ENCODE results near the gene USP32.
A peak's percentile ranks its signal among the peaks of the same experiment; 100 is the strongest.
"Not testable (repeated sequence)": the region's sequence is repeated elsewhere in the genome, so short reads cannot be mapped to it uniquely, and the experiment has no call there.

The USP32 gene

GRCh38 chr17:60371818-60372510 is 20.0 kb downstream of the USP32 start:
- no peak for DNase-seq (ENCODE audit: low read depth)

GRCh38 chr17:60371416-60371815 is 20.5 kb downstream of the USP32 start:
- no peak for DNase-seq (ENCODE audit: low read depth)

DNA sequence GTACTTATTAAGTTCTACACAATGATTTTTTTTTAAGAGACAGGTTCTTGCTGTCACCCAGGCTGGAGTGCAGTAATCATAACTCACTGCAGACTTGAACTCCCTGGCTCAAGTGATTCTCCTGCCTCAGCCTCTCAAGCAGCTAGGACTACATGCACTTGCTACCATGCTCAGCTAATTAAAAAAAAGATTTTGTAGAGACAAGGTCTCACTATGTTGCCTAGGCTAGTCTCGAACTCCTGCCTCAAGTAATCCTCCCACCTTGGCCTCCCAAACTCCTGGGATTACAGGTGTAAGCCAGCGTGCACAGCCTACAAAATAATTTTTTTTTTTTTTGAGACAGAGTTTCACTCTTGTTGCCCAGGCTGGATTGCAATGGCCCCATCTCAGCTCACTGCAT is 22.2 kb downstream of the USP32 start:
- no peak for DNase-seq (ENCODE audit: low read depth)

DNA sequence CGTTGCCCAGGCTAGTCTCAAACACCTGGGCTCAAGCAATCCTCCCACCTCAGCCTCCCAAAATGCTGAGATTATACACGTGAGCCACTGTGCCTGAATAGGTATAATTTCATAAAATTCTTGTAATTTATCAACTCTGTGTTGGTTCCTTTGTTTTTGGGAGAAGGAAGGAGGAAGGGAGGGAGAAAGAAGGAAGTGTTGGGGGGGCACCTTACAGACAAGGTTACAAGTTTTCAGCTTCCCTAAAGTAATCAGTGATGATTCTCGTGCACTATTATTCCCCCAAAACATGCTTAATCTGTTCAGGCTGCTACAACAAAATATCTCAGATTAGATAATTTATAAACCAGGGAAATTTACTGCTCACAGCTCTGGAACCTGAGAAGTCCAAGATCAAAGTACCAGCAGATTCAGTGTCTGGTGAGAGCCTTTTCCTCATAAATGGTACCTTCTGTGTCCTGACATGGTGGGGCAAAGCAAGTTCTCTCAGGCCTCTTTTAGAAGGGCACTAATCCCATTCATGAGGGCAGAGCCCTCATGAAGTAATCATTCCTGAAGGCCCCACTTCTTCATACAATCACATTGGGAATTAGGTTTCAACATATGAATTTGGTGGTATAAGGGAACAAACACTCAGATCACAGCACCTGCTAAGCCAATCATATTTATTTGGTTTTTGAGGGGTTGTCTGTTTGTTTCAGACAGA is 28.1 kb downstream of the USP32 start:
- no peak for DNase-seq (ENCODE audit: low read depth)

- DNase-seq (ENCODE audit: low read depth) = no peak
Measured at GRCh38 chr17:60362329-60362728, 29.6 kb downstream of the USP32 start.

- DNase-seq (ENCODE audit: low read depth) = no peak
Measured at GRCh38 chr17:60361889-60362288, 30.0 kb downstream of the USP32 start.

DNA sequence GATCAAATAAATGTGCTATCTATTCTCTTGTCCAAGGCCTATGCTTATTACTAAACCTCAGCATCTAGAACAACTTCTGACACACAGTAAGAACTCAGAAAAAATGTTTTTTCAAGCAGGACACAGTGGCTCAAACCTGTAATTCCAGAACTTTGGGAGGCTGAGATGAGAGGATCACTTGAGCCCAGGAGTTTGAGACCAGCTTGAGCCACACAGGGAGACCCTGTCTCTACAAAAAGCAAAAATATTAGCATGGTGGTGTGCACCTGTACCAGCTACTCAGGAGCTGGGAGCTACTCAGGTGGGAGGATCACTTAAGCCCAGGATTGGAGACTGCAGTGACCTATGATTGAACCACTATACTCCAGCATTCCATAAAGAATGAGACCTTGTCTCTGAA is 32.5 kb downstream of the USP32 start:
- DNase-seq (ENCODE audit: low read depth) = no peak

GRCh38 chr17:60358606-60359225 is 33.2 kb downstream of the USP32 start:
- DNase-seq (ENCODE audit: low read depth) = no peak

- DNase-seq (ENCODE audit: low read depth) = no peak
Measured at GRCh38 chr17:60356940-60357339, 35.0 kb downstream of the USP32 start.

GRCh38 chr17:60355663-60356594 is 36.0 kb downstream of the USP32 start:
- no peak for DNase-seq (ENCODE audit: low read depth)

DNA sequence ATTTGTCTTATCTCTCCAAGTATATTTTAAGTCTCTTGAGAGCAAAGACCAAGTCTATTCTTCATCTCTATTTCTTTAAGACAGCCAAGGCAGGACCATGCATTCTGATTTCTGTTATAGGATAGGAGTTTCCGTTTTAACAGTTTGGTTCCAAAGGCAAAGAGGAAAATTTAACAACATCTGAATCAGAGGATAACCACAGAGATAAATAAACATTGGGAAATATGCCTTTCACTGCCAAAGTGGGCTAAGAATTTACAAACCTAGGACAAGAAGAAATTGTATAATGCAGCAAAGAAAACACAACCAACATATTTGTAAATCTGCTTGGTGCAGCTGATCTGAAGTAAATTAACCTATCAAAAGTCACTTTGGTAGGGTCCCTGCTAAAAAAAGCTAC is 37.7 kb downstream of the USP32 start:
- DNase-seq (ENCODE audit: low read depth) = peak; percentile 55

DNA sequence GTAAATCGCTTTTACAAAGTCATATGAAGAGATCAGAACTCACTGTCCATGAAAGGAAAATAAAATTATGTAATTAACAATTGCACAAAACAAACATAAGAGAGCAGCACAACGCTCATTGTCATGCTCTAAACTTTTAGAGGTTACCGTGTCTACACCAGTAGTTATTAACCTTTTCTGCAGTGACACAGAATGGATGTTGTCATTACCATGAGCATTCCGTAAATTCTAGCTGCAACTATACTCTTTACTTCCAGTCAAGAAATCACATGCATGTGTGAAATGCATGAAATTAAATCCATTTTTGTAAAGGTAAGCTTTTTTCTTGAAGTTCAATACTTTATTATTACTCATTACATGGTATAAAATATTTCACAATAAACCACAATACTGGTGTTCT is 38.2 kb downstream of the USP32 start:
- no peak for DNase-seq (ENCODE audit: low read depth)

GRCh38 chr17:60352569-60352968 is 39.4 kb downstream of the USP32 start:
- DNase-seq (ENCODE audit: low read depth) = no peak

DNA sequence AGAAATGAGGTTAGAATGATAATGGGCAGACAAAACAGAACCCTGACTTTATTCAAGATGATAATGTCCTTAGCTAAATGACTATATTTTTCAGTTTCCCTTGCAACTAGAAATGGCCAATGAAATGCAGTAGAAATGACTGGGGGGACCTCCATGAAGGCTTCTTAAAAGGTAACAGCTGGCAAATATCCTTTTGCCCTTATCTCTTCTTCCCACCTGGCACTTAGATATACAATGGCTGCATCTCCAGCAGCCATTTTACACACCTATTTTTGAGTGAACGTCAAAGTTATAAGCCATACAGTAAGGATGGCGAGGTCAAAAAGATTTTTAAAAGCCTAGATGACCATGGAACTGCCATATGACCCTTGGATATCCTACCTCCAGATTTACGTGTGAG is 39.9 kb downstream of the USP32 start:
- DNase-seq (ENCODE audit: low read depth) = no peak

- no peak for DNase-seq (ENCODE audit: low read depth)
Measured at GRCh38 chr17:60351012-60351695, 40.8 kb downstream of the USP32 start.

- no peak for DNase-seq (ENCODE audit: low read depth)
Measured at GRCh38 chr17:60348616-60349015, 43.3 kb downstream of the USP32 start.

DNA sequence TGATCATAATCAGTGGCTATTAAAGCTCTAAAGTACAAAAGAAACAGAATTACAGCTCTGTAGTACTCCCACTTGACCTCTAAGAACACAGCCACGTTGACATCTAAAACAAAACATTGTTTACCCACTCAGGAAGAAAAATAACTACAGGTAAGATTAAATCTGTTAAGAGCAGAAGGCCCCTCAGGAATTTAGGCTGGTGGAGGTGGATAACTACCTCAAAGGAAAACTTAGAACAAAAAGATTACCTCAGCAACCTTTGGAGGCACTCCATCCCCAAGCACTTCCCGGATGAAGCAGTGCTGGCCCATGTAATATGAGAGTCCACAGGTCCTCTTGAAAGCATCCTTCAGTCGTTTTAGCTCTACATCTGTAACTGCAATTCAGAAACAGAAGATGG is 46.7 kb downstream of the USP32 start:
- no peak for DNase-seq (ENCODE audit: low read depth)

- DNase-seq (ENCODE audit: low read depth) = not testable (repeated sequence)
Measured at GRCh38 chr17:60342492-60342891, 49.4 kb downstream of the USP32 start.

GRCh38 chr17:60335289-60335688 is 56.6 kb downstream of the USP32 start:
- DNase-seq (ENCODE audit: low read depth) = no peak

- DNase-seq (ENCODE audit: low read depth) = no peak
Measured at GRCh38 chr17:60333628-60334031, 58.3 kb downstream of the USP32 start.

GRCh38 chr17:60333072-60333471 is 58.9 kb downstream of the USP32 start:
- not testable (repeated sequence) for DNase-seq (ENCODE audit: low read depth)

DNA sequence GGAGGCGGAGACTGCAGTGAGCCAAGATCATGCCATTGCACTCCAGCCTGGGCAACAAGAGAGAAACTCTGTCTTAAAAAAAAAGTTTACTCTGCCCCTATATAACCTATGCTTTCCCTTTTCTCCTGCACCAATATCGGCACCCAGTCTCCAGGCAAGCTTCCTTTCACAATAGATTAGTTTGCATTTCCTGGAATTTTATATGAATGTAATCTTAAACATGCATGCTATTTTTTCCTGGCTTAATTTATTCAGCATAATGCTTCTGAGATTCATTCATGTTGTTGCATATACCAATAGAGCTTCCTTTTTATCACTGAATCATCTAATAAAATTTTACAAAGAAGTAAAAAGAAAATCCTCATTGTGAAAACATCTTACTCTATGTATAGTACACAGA is 59.4 kb downstream of the USP32 start:
- no peak for DNase-seq (ENCODE audit: low read depth)

Measured in HS-5 (cell line).